HEK293 (cell line): ENCODE data around the gene PAGE2.

Experiments used
- CTCF ChIA-PET: fragments of 350-600 bp; formaldehyde crosslinking; extraction: SDS; loops from one replicate; lab custom pipeline; 2021; ENCODE audit warnings: antibody characterized with exemption; lab: Yijun Ruan, JAX
- POLR2A ChIA-PET: fragments of 300-600 bp; formaldehyde crosslinking; extraction: SDS; loops from one replicate; lab custom pipeline; 2020; ENCODE audit warnings: antibody characterized with exemption, inconsistent platforms; lab: Yijun Ruan, JAX
- H3K27ac ChIP-seq: fragments of 200-500 bp; sonication (Bioruptor generic); 2 replicates; pipeline ENCODE4 v1.5.1; 2014; ENCODE audit warnings: low read depth, low read length, control low read depth, inconsistent platforms; ENCODE audit errors: extremely low read depth
- H3K36me3 ChIP-seq, 2 experiments: fragments of 200-500 bp in 1 of 2; sonication (Bioruptor generic) in 1 of 2; 1 replicate in 1 of 2; 2 replicates in 1 of 2; pipeline ENCODE4 v1.5.1; 2014 to 2017; ENCODE audit warnings: inconsistent platforms in 2 of 2, low read length in 2 of 2; ENCODE audit not compliant: control insufficient read depth in 2 of 2, insufficient read depth in 1 of 2
- H3K4me1 ChIP-seq: fragments of 200-500 bp; sonication (Bioruptor generic); 2 replicates; pipeline ENCODE4 v1.5.1; 2014; ENCODE audit warnings: mild to moderate bottlenecking, low read length, inconsistent platforms; ENCODE audit not compliant: control insufficient read depth, insufficient read depth
- H3K4me3 ChIP-seq: 2 replicates; pipeline ENCODE4 v1.5.1; 2011; ENCODE audit warnings: low read depth, mild to moderate bottlenecking, control low read depth, low read length, moderate library complexity
- H3K9me3 ChIP-seq: fragments of 200-500 bp; sonication (Bioruptor generic); 2 replicates; pipeline ENCODE4 v1.5.1; 2014; ENCODE audit warnings: low read depth, low read length, inconsistent platforms; ENCODE audit not compliant: control insufficient read depth, insufficient read depth
- KLF16 ChIP-seq: fragments of 450-650 bp; formaldehyde crosslinking; IDR thresholded peaks from 2 replicates; pipeline ENCODE4 v1.5.1; 2017; ENCODE audit warnings: missing biosample characterization, missing genetic modification characterization
- PRDM1 ChIP-seq: fragments of 450-650 bp; formaldehyde crosslinking; IDR thresholded peaks from 2 replicates; pipeline ENCODE4; 2016; ENCODE audit warnings: missing biosample characterization, missing genetic modification characterization
- ZNF174 ChIP-seq: fragments of 450-650 bp; formaldehyde crosslinking; IDR thresholded peaks from 2 replicates; pipeline ENCODE4 v1.5.0; 2017; ENCODE audit warnings: missing biosample characterization, mild to moderate bottlenecking, missing genetic modification characterization
- ZNF211 ChIP-seq: fragments of 450-650 bp; formaldehyde crosslinking; IDR thresholded peaks from 2 replicates; pipeline ENCODE4 v1.5.1; 2016; ENCODE audit warnings: low read depth, missing biosample characterization, missing genetic modification characterization
- ZNF391 ChIP-seq: fragments of 450-650 bp; formaldehyde crosslinking; IDR thresholded peaks from 2 replicates; pipeline ENCODE4 v1.5.1; 2016; ENCODE audit warnings: low read depth, missing biosample characterization, missing genetic modification characterization, borderline replicate concordance
- ZNF394 ChIP-seq: fragments of 450-650 bp; formaldehyde crosslinking; IDR thresholded peaks from 2 replicates; pipeline ENCODE4 v1.5.1; 2016; ENCODE audit warnings: missing biosample characterization, missing genetic modification characterization, mild to moderate bottlenecking, moderate library complexity, borderline replicate concordance
- ZNF530 ChIP-seq: fragments of 450-650 bp; formaldehyde crosslinking; IDR thresholded peaks from 2 replicates; pipeline ENCODE4 v1.5.1; 2016; ENCODE audit warnings: low read depth, missing biosample characterization, missing genetic modification characterization
- ZNF558 ChIP-seq: fragments of 450-650 bp; formaldehyde crosslinking; IDR thresholded peaks from 2 replicates; pipeline ENCODE4 v1.5.1; 2016; ENCODE audit warnings: missing biosample characterization, missing genetic modification characterization
- ZNF791 ChIP-seq: fragments of 450-650 bp; formaldehyde crosslinking; IDR thresholded peaks from 2 replicates; pipeline ENCODE4 v1.5.1; 2016; ENCODE audit warnings: missing biosample characterization, missing genetic modification characterization
- TF ChIP-seq, protein P1 (sequence below): fragments of 450-650 bp; formaldehyde crosslinking; IDR thresholded peaks from 2 replicates; pipeline ENCODE4 v1.5.1; 2016; ENCODE audit warnings: missing biosample characterization, missing genetic modification characterization
- TF ChIP-seq, protein P2 (sequence below): fragments of 450-650 bp; formaldehyde crosslinking; IDR thresholded peaks from 2 replicates; pipeline ENCODE4 v1.5.1; 2017; ENCODE audit warnings: missing biosample characterization, mild to moderate bottlenecking, missing genetic modification characterization, moderate library complexity
- TF ChIP-seq, protein P3 (sequence below): fragments of 450-650 bp; formaldehyde crosslinking; IDR thresholded peaks from 2 replicates; pipeline ENCODE4 v1.5.1; 2017; ENCODE audit warnings: missing biosample characterization, missing genetic modification characterization
- TF ChIP-seq, protein P4 (sequence below): fragments of 450-650 bp; formaldehyde crosslinking; IDR thresholded peaks from 2 replicates; pipeline ENCODE4 v1.5.1; 2016; ENCODE audit warnings: missing biosample characterization, missing genetic modification characterization

PAGE2 gene

DNA sequence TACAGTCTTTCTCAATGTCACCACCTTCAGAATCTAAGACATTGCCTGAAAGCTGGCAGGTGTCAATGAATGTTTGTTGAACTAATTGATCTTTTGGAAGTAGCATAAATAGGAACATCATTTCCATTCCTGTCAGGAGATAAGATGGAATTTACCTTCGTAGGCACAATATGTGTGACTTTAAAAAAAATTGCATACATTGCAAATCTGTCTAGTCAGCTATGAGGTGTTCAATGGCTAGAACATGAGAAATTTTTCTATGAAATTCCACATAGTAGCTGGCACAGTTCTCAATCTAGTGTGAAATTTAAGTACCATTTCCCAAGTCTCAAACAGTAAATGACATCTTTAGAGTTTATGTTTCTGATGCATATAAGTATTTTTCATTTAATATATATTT is 10.3 kb downstream of the PAGE2 start:
- TF ChIP-seq ZNF394 = no peak
- no peak for TF ChIP-seq KLF16 (tag by site-specific recombination)
- no peak for TF ChIP-seq ZNF558
- TF ChIP-seq, protein P1, sequence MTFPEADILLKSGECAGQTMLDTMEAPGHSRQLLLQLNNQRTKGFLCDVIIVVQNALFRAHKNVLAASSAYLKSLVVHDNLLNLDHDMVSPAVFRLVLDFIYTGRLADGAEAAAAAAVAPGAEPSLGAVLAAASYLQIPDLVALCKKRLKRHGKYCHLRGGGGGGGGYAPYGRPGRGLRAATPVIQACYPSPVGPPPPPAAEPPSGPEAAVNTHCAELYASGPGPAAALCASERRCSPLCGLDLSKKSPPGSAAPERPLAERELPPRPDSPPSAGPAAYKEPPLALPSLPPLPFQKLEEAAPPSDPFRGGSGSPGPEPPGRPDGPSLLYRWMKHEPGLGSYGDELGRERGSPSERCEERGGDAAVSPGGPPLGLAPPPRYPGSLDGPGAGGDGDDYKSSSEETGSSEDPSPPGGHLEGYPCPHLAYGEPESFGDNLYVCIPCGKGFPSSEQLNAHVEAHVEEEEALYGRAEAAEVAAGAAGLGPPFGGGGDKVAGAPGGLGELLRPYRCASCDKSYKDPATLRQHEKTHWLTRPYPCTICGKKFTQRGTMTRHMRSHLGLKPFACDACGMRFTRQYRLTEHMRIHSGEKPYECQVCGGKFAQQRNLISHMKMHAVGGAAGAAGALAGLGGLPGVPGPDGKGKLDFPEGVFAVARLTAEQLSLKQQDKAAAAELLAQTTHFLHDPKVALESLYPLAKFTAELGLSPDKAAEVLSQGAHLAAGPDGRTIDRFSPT (tag by site-specific recombination) = no peak
- TF ChIP-seq, protein P2, sequence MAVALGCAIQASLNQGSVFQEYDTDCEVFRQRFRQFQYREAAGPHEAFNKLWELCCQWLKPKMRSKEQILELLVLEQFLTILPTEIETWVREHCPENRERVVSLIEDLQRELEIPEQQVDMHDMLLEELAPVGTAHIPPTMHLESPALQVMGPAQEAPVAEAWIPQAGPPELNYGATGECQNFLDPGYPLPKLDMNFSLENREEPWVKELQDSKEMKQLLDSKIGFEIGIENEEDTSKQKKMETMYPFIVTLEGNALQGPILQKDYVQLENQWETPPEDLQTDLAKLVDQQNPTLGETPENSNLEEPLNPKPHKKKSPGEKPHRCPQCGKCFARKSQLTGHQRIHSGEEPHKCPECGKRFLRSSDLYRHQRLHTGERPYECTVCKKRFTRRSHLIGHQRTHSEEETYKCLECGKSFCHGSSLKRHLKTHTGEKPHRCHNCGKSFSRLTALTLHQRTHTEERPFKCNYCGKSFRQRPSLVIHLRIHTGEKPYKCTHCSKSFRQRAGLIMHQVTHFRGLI (tag by site-specific recombination) = no peak
- ChIA-PET POLR2A (no interaction called here), CTCF (no interaction called here)

DNA sequence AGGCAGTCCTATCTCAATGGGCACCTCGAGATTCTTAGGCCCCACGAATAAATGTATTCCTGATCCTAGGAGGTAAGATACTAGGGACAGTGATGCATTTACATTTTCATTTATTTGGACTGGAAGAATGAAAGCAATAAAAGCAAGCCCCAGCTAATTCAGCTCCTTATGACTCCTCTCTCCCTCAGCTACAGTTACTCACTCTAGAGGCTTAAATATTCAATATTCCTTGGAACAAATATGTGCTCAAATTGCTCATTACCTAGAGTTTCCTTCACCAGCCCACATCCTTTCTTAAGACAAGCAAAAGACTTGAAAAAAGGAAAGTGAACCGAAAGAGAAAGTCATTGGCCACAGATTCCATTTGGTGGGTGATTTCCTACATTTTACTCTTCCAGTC is 13.9 kb downstream of the PAGE2 start:
- no peak overlapping the region for H3K4me3 ChIP-seq
- H3K27ac ChIP-seq = no peak overlapping the region
- H3K9me3 ChIP-seq = no peaks in the 10 kb centered on the region
- H3K36me3 ChIP-seq = no peaks in the 10 kb centered on the region
- no peaks in the 10 kb centered on the region for H3K4me1 ChIP-seq
- peak; percentile 34; the same call in 1 of the 2 replicates for TF ChIP-seq PRDM1 (tag by site-specific recombination)
- TF ChIP-seq, protein P3, sequence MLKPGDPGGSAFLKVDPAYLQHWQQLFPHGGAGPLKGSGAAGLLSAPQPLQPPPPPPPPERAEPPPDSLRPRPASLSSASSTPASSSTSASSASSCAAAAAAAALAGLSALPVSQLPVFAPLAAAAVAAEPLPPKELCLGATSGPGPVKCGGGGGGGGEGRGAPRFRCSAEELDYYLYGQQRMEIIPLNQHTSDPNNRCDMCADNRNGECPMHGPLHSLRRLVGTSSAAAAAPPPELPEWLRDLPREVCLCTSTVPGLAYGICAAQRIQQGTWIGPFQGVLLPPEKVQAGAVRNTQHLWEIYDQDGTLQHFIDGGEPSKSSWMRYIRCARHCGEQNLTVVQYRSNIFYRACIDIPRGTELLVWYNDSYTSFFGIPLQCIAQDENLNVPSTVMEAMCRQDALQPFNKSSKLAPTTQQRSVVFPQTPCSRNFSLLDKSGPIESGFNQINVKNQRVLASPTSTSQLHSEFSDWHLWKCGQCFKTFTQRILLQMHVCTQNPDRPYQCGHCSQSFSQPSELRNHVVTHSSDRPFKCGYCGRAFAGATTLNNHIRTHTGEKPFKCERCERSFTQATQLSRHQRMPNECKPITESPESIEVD (tag by site-specific recombination) = no peak
- ChIA-PET POLR2A (no interaction called here), CTCF (no interaction called here)

More for the DNA sequence above, 10.3 kb downstream of the PAGE2 start:
- H3K4me3 ChIP-seq = no peak overlapping the region
- H3K9me3 ChIP-seq = no peaks in the 10 kb centered on the region
- no peaks in the 10 kb centered on the region for H3K4me1 ChIP-seq
- H3K27ac ChIP-seq = no peak overlapping the region
- H3K36me3 ChIP-seq = no peaks in the 10 kb centered on the region

DNA sequence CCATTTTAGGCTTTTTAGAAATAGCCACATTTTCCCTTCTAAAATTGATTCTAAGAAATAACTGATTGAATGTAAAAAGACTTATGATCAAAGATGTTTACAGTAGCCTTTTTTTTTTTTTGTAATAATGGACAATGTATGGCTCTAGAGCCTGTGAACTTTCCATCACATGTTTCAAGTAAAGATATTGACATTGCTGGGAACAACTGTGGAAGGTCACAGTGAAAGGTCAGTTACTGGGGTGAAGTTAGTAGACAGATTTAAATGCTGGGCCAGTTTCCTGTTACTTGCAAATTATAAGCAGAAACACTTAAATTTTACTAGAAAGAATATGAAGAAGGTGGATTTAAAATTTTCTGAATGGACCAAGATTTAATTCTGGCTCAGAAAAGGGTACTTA is 18.4 kb downstream of the PAGE2 start:
- CTCF ChIA-PET = interaction anchor here (0.6 kb wide), 1 partner anchor 11 kb away, joined by 3 read pairs; no protein-coding TSS in a partner anchor
- TF ChIP-seq ZNF174 (tag by site-specific recombination) (no peak), ZNF791 (tag by site-specific recombination) (no peak), ZNF211 (no peak), ZNF391 (no peak), ZNF530 (no peak)
- TF ChIP-seq, protein P4, sequence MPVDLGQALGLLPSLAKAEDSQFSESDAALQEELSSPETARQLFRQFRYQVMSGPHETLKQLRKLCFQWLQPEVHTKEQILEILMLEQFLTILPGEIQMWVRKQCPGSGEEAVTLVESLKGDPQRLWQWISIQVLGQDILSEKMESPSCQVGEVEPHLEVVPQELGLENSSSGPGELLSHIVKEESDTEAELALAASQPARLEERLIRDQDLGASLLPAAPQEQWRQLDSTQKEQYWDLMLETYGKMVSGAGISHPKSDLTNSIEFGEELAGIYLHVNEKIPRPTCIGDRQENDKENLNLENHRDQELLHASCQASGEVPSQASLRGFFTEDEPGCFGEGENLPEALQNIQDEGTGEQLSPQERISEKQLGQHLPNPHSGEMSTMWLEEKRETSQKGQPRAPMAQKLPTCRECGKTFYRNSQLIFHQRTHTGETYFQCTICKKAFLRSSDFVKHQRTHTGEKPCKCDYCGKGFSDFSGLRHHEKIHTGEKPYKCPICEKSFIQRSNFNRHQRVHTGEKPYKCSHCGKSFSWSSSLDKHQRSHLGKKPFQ = no peak
- POLR2A ChIA-PET = no interaction called here
- Histone ChIP-seq H3K9me3 (no peaks in the 10 kb centered on the region), H3K36me3 (no peaks in the 10 kb centered on the region), H3K4me1 (no peaks in the 10 kb centered on the region), H3K4me3 (no peak overlapping the region), H3K27ac (no peak overlapping the region)
